Hepatic stellate cell (primary cell): ENCODE results near the gene SUGP1.

Source experiments
- DNase-seq: peaks from one replicate; pipeline ENCODE4 v3.0.0; 2011; ENCODE audit warnings: low spot score

Gene SUGP1

GRCh38 chr19:19342086-19343015, 22.0 kb upstream of the SUGP1 start:
- peak; percentile 91 for DNase-seq

- no peak for DNase-seq
Observed at GRCh38 chr19:19341026-19341425, 20.7 kb upstream of the SUGP1 start.

GRCh38 chr19:19338082-19338481, 17.8 kb upstream of the SUGP1 start:
- DNase-seq = no peak

- DNase-seq = no peak
Observed at GRCh38 chr19:19337120-19337519, 16.8 kb upstream of the SUGP1 start.

GRCh38 chr19:19336597-19336996, 16.3 kb upstream of the SUGP1 start:
- no peak for DNase-seq

GRCh38 chr19:19335408-19336158, 15.3 kb upstream of the SUGP1 start:
- DNase-seq = no peak

GRCh38 chr19:19334989-19335344, 14.7 kb upstream of the SUGP1 start:
- DNase-seq = no peak

- DNase-seq = no peak
Observed at GRCh38 chr19:19334063-19334988, 14.0 kb upstream of the SUGP1 start.

GRCh38 chr19:19329126-19329525, 8.8 kb upstream of the SUGP1 start:
- no peak for DNase-seq

GRCh38 chr19:19327672-19328071, 7.4 kb upstream of the SUGP1 start:
- DNase-seq = no peak

- DNase-seq = no peak
Observed at GRCh38 chr19:19324059-19324770, 3.9 kb upstream of the SUGP1 start.

GRCh38 chr19:19321141-19321577, 850 bp upstream of the SUGP1 start:
- DNase-seq = peak; percentile 45

GRCh38 chr19:19319732-19320360, 463 bp downstream of the SUGP1 start:
- no peak for DNase-seq

GRCh38 chr19:19316082-19316481, 4.2 kb downstream of the SUGP1 start:
- DNase-seq = no peak

GRCh38 chr19:19315444-19315843, 4.9 kb downstream of the SUGP1 start:
- no peak for DNase-seq

- no peak for DNase-seq
Observed at GRCh38 chr19:19308373-19308772, 11.9 kb downstream of the SUGP1 start.

- DNase-seq = no peak
Observed at GRCh38 chr19:19306191-19306590, 14.1 kb downstream of the SUGP1 start.

- DNase-seq = no peak
Observed at GRCh38 chr19:19305696-19306095, 14.6 kb downstream of the SUGP1 start.

- DNase-seq = no peak
Observed at GRCh38 chr19:19305066-19305465, 15.2 kb downstream of the SUGP1 start.

GRCh38 chr19:19304186-19304965, 15.9 kb downstream of the SUGP1 start:
- no peak for DNase-seq
